ENCODE data around the gene CYP24A1.

The CYP24A1 gene

GRCh38 chr20:54212226-54212625 lies 38.4 kb upstream of the CYP24A1 start:
- Histone ChIP-seq H3K27me3 (ENCODE audit: control insufficient read depth in 1 of 2, insufficient read depth in 2 of 2, low read length in 2 of 2) (no peaks in the 10 kb centered on the region), H3K4me1 (ENCODE audit: insufficient read depth, low read length) (peaks cover 27% of the 10 kb centered on the region), H3K27ac (ENCODE audit: low read depth, low read length) (no peak overlapping the region), H3K9me3 (ENCODE audit: low read length) (no peaks in the 10 kb centered on the region), H3K36me3 (ENCODE audit: insufficient read depth, low read length) (peaks cover 6% of the 10 kb centered on the region), H3K9ac (ENCODE audit: low read length) (no peak overlapping the region), H3K4me3 (ENCODE audit: low read depth in 1 of 2, low read length in 2 of 2) (no peak overlapping the region)

- peaks cover 27% of the 10 kb centered on the region for H3K4me1 ChIP-seq (ENCODE audit: insufficient read depth, low read length)
- no peaks in the 10 kb centered on the region for H3K27me3 ChIP-seq (ENCODE audit: control insufficient read depth in 1 of 2, insufficient read depth in 2 of 2, low read length in 2 of 2)
- H3K36me3 ChIP-seq (ENCODE audit: insufficient read depth, low read length): peaks cover 3% of the 10 kb centered on the region
- H3K9ac ChIP-seq (ENCODE audit: low read length): peak overlapping the region; percentile 58
- H3K9me3 ChIP-seq (ENCODE audit: low read length): no peaks in the 10 kb centered on the region
- no peak overlapping the region for H3K27ac ChIP-seq (ENCODE audit: low read depth, low read length)
- H3K4me3 ChIP-seq (ENCODE audit: low read depth in 1 of 2, low read length in 2 of 2): peak overlapping the region; percentile 87 to 95
Observed at GRCh38 chr20:54209216-54209813, 35.5 kb upstream of the CYP24A1 start.

DNA sequence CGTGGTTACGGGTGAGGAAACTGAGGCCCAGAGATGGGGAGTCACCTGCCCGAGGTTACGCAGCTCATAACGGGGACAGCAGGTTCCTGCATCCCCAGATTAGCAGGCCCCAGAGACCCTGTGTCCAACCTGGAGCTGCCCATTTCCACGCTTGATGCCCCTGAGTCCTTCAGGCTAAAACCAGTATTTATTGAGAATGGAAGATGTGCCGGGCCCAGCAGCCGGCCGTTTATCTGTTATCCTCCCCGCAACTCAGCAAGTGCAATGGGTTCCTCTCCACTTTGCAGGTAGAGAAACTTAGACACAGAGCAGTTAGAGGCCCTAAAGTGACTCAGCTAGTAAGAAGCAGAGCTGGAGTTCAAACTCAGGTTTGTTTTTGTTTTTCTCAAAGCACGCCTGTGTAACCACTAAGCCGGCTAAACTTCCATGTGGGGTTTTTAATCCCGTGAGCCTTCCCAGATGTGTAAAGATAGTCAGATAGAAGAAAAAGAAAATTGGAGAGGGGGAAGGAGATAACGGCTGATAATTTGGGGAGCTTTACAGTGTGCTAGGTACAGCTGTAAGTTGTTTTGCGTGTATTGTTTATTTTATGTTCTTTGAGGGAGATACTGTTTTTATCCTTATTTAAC lies 34.9 kb upstream of the CYP24A1 start:
- no peaks in the 10 kb centered on the region for H3K9me3 ChIP-seq (ENCODE audit: low read length)
- no peaks in the 10 kb centered on the region for H3K27me3 ChIP-seq (ENCODE audit: control insufficient read depth in 1 of 2, insufficient read depth in 2 of 2, low read length in 2 of 2)
- peaks cover 27% of the 10 kb centered on the region for H3K4me1 ChIP-seq (ENCODE audit: insufficient read depth, low read length)
- H3K36me3 ChIP-seq (ENCODE audit: insufficient read depth, low read length): peaks cover 3% of the 10 kb centered on the region
- H3K4me3 ChIP-seq (ENCODE audit: low read depth in 1 of 2, low read length in 2 of 2): peak overlapping the region; percentile 87 to 95
- peak overlapping the region; percentile 95 for H3K27ac ChIP-seq (ENCODE audit: low read depth, low read length)
- H3K9ac ChIP-seq (ENCODE audit: low read length): peak overlapping the region; percentile 58

- Histone ChIP-seq H3K4me1 (ENCODE audit: insufficient read depth, low read length) (peaks cover 27% of the 10 kb centered on the region), H3K9me3 (ENCODE audit: low read length) (no peaks in the 10 kb centered on the region), H3K27ac (ENCODE audit: low read depth, low read length) (peak within 1 kb of the TSS; percentile 95), H3K36me3 (ENCODE audit: insufficient read depth, low read length) (peaks cover 3% of the 10 kb centered on the region), H3K4me3 (ENCODE audit: low read depth in 1 of 2, low read length in 2 of 2) (peak within 1 kb of the TSS; percentile 87 to 95), H3K9ac (ENCODE audit: low read length) (peak within 1 kb of the TSS; percentile 58), H3K27me3 (ENCODE audit: control insufficient read depth in 1 of 2, insufficient read depth in 2 of 2, low read length in 2 of 2) (no peaks in the 10 kb centered on the region)
Observed at GRCh38 chr20:54207743-54208547, 34.2 kb upstream of the CYP24A1 start, which contains the start of gene PFDN4. PFDN4 (plus strand) TSS chr20:54208087; CDS start chr20:54208101, 14 bp downstream.

DNA sequence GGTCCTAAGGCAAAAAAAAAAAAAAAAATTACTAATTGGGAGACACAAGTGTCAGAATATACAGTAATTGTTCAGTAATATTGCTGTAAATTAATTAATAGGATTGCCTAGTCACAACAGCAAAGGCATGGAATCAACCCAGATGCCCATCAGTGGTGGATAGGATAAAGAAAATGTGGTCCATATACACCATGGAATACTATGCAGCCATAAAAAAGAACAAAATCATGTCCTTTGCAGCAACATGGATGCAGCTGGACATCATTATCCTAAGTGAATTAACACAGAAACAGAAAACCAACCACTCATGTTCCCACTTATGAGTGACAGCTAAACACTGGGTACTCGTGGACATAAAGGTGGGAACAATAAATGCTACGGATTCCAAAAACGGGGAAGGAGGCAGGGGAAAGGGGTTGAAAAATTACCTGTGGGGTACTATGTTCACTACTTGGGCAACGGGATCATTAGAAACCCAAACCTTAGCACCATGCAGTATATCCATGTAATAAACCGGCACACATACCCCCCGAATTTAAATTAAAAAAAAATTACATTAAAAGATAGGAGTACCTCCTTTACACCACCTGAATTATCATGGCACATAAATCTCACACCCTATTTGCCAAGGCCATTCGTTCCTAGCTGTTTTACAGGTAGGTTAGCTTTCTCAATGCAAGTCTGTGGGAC lies 33.4 kb upstream of the CYP24A1 start:
- H3K27me3 ChIP-seq (ENCODE audit: control insufficient read depth in 1 of 2, insufficient read depth in 2 of 2, low read length in 2 of 2): no peaks in the 10 kb centered on the region
- H3K9me3 ChIP-seq (ENCODE audit: low read length): no peaks in the 10 kb centered on the region
- peaks cover 20% of the 10 kb centered on the region for H3K4me1 ChIP-seq (ENCODE audit: insufficient read depth, low read length)
- peak overlapping the region; percentile 58 for H3K9ac ChIP-seq (ENCODE audit: low read length)
- peak overlapping the region; percentile 87 to 95 for H3K4me3 ChIP-seq (ENCODE audit: low read depth in 1 of 2, low read length in 2 of 2)
- peaks cover 3% of the 10 kb centered on the region for H3K36me3 ChIP-seq (ENCODE audit: insufficient read depth, low read length)
- H3K27ac ChIP-seq (ENCODE audit: low read depth, low read length): peak overlapping the region; percentile 95

GRCh38 chr20:54205450-54205849 lies 31.7 kb upstream of the CYP24A1 start:
- Histone ChIP-seq H3K9me3 (ENCODE audit: low read length) (no peaks in the 10 kb centered on the region), H3K27ac (ENCODE audit: low read depth, low read length) (no peak overlapping the region), H3K36me3 (ENCODE audit: insufficient read depth, low read length) (no peaks in the 10 kb centered on the region), H3K4me3 (ENCODE audit: low read depth in 1 of 2, low read length in 2 of 2) (no peak overlapping the region), H3K27me3 (ENCODE audit: control insufficient read depth in 1 of 2, insufficient read depth in 2 of 2, low read length in 2 of 2) (no peaks in the 10 kb centered on the region), H3K4me1 (ENCODE audit: insufficient read depth, low read length) (peaks cover 17% of the 10 kb centered on the region), H3K9ac (ENCODE audit: low read length) (no peak overlapping the region)

DNA sequence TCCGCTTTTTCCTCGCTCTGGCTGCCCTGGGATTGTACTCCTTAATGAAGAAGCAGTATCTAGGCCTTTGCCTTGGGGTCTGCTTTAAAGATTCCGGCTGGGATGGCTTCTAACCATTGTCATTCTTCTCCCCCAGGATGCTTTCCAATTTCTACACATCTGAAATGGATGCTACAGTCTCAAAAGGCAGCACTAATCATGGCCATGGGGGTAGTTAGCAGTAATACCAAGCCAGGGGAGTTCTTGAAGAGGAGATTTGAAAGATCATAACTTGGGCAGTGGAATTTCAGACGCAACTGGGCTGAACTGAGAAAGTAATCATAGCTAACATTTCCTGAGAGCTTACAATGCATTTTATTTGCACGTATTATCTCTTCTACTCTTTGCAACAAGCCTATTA lies 30.7 kb upstream of the CYP24A1 start:
- H3K4me1 ChIP-seq (ENCODE audit: insufficient read depth, low read length): peaks cover 7% of the 10 kb centered on the region
- H3K9ac ChIP-seq (ENCODE audit: low read length): no peak overlapping the region
- no peaks in the 10 kb centered on the region for H3K27me3 ChIP-seq (ENCODE audit: control insufficient read depth in 1 of 2, insufficient read depth in 2 of 2, low read length in 2 of 2)
- H3K36me3 ChIP-seq (ENCODE audit: insufficient read depth, low read length): no peaks in the 10 kb centered on the region
- no peak overlapping the region for H3K27ac ChIP-seq (ENCODE audit: low read depth, low read length)
- no peaks in the 10 kb centered on the region for H3K9me3 ChIP-seq (ENCODE audit: low read length)
- H3K4me3 ChIP-seq (ENCODE audit: low read depth in 1 of 2, low read length in 2 of 2): no peak overlapping the region

GRCh38 chr20:54204063-54204462 lies 30.3 kb upstream of the CYP24A1 start:
- peaks cover 3% of the 10 kb centered on the region for H3K4me1 ChIP-seq (ENCODE audit: insufficient read depth, low read length)

DNA sequence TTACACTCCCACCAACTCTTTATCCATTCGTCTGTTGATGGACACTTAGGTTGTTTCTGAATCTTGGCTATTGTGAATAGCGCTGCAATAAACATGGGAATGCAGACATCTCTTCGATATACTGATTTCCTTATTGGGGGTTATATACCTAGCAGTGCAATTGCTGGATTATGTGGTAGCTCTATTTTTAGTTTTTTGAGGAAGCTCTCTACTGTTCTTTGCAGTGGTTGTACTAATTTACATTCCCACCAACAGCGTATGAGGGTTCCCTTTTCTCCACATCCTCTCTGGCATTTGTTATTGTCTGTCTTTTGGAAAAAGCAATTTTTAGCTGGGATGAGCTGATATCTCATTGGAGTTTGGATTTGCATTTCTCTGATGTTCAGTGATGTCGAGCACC lies 29.5 kb upstream of the CYP24A1 start:
- H3K27me3 ChIP-seq (ENCODE audit: control insufficient read depth in 1 of 2, insufficient read depth in 2 of 2, low read length in 2 of 2): no peaks in the 10 kb centered on the region
- no peaks in the 10 kb centered on the region for H3K4me1 ChIP-seq (ENCODE audit: insufficient read depth, low read length)
- no peaks in the 10 kb centered on the region for H3K9me3 ChIP-seq (ENCODE audit: low read length)
- H3K4me3 ChIP-seq (ENCODE audit: low read depth in 1 of 2, low read length in 2 of 2): no peak overlapping the region
- no peak overlapping the region for H3K9ac ChIP-seq (ENCODE audit: low read length)
- no peaks in the 10 kb centered on the region for H3K36me3 ChIP-seq (ENCODE audit: insufficient read depth, low read length)
- no peak overlapping the region for H3K27ac ChIP-seq (ENCODE audit: low read depth, low read length)

More at GRCh38 chr20:54204063-54204462, 30.3 kb upstream of the CYP24A1 start:
- no peak overlapping the region for H3K4me3 ChIP-seq (ENCODE audit: low read depth in 1 of 2, low read length in 2 of 2)
- no peak overlapping the region for H3K27ac ChIP-seq (ENCODE audit: low read depth, low read length)
- H3K27me3 ChIP-seq (ENCODE audit: control insufficient read depth in 1 of 2, insufficient read depth in 2 of 2, low read length in 2 of 2): no peaks in the 10 kb centered on the region
- no peak overlapping the region for H3K9ac ChIP-seq (ENCODE audit: low read length)
- H3K36me3 ChIP-seq (ENCODE audit: insufficient read depth, low read length): no peaks in the 10 kb centered on the region
- H3K9me3 ChIP-seq (ENCODE audit: low read length): no peaks in the 10 kb centered on the region

DNA sequence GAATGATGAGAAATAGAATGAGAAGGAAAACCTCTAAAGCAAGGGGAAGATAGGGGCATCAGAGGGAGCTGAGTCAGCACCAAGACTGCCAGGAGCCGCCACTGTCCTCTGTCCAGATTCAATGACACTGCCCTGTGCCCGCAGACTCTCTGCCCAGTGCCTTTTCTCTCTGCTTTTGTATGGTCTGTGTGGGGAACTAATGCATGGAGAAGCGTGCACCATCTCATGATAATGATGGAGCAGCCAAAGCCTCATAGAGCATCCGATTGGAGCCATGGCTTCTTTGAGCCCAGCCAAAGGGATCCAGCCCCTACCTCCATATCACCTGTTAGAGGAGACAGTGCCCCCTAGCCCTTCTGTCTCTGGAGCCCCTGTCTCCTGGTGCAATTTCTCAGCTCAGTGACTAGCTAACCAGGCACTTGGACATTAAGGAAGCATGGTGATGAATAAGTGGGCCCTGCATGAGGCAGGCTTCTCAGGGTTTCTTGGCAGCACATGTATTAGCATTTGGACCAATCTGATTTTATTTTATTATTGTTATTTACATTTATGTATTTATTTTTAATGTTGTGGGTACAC lies 27.6 kb upstream of the CYP24A1 start:
- H3K27me3 ChIP-seq (ENCODE audit: control insufficient read depth in 1 of 2, insufficient read depth in 2 of 2, low read length in 2 of 2): no peaks in the 10 kb centered on the region
- H3K4me3 ChIP-seq (ENCODE audit: low read depth in 1 of 2, low read length in 2 of 2): no peak overlapping the region
- no peak overlapping the region for H3K9ac ChIP-seq (ENCODE audit: low read length)
- no peak overlapping the region for H3K27ac ChIP-seq (ENCODE audit: low read depth, low read length)
- H3K9me3 ChIP-seq (ENCODE audit: low read length): no peaks in the 10 kb centered on the region
- H3K4me1 ChIP-seq (ENCODE audit: insufficient read depth, low read length): no peaks in the 10 kb centered on the region
- no peaks in the 10 kb centered on the region for H3K36me3 ChIP-seq (ENCODE audit: insufficient read depth, low read length)

Data from muscle layer of colon (tissue), 2 donors.